ENCODE data around the gene TRAF2.

TRAF2 gene

DNA sequence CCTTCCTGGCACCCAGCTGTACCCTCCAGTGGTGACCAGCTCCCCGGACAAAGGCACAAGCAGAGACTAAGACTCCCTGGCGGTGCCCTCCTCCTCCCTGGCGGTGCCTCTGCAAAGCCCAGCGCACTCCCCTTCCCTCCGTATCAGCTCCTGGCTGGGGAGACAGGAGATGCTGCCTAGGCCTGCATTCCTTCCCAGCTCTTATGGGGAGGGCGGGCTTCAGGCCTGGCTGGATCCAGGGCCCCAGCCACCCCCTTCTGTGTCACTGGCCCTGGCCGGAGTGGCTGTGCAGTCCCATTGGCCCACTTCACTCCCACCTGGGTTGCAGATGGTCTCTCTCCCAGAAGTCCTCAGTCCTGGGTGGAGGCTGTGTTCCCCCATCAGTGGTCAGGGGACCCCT lies 72.2 kb downstream of the TRAF2 start:
- Histone ChIP-seq H3K9ac (ENCODE audit: low read length) (no peak overlapping the region), H3K4me3 (ENCODE audit: low read depth, low read length, poor library complexity, severe bottlenecking) (no peak overlapping the region), H4K20me1 (ENCODE audit: insufficient read depth, low read length) (no peaks in the 10 kb centered on the region), H3K27ac (ENCODE audit: low read depth, low read length, poor library complexity, severe bottlenecking) (no peak overlapping the region), H3K9me3 (ENCODE audit: low read length) (no peaks in the 10 kb centered on the region), H3F3A (ENCODE audit: insufficient read depth, low read length) (no peaks in the 10 kb centered on the region), H2AFZ (ENCODE audit: low read length) (no peak overlapping the region), H3K36me3 (ENCODE audit: insufficient read depth, low read length) (no peaks in the 10 kb centered on the region), H3K79me2 (ENCODE audit: insufficient read depth, low read length) (no peaks in the 10 kb centered on the region), H3K4me2 (ENCODE audit: low read length) (no peak overlapping the region), H3K9me2 (ENCODE audit: low read depth, low read length) (no peaks in the 10 kb centered on the region), H3K4me1 (ENCODE audit: insufficient read depth, low read length, severe bottlenecking) (no peaks in the 10 kb centered on the region), H3K27me3 (ENCODE audit: insufficient read depth, low read length) (peaks cover 29% of the 10 kb centered on the region; the same call in 1 of the 2 replicates)
- TF ChIP-seq, protein P1, sequence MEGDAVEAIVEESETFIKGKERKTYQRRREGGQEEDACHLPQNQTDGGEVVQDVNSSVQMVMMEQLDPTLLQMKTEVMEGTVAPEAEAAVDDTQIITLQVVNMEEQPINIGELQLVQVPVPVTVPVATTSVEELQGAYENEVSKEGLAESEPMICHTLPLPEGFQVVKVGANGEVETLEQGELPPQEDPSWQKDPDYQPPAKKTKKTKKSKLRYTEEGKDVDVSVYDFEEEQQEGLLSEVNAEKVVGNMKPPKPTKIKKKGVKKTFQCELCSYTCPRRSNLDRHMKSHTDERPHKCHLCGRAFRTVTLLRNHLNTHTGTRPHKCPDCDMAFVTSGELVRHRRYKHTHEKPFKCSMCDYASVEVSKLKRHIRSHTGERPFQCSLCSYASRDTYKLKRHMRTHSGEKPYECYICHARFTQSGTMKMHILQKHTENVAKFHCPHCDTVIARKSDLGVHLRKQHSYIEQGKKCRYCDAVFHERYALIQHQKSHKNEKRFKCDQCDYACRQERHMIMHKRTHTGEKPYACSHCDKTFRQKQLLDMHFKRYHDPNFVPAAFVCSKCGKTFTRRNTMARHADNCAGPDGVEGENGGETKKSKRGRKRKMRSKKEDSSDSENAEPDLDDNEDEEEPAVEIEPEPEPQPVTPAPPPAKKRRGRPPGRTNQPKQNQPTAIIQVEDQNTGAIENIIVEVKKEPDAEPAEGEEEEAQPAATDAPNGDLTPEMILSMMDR (IDR thresholded peaks at IDR 0.05; ENCODE audit: low read length) = no peak
- no peak for TF ChIP-seq EZH2 (IDR thresholded peaks at IDR 0.05; ENCODE audit: borderline replicate concordance, low read length)

DNA sequence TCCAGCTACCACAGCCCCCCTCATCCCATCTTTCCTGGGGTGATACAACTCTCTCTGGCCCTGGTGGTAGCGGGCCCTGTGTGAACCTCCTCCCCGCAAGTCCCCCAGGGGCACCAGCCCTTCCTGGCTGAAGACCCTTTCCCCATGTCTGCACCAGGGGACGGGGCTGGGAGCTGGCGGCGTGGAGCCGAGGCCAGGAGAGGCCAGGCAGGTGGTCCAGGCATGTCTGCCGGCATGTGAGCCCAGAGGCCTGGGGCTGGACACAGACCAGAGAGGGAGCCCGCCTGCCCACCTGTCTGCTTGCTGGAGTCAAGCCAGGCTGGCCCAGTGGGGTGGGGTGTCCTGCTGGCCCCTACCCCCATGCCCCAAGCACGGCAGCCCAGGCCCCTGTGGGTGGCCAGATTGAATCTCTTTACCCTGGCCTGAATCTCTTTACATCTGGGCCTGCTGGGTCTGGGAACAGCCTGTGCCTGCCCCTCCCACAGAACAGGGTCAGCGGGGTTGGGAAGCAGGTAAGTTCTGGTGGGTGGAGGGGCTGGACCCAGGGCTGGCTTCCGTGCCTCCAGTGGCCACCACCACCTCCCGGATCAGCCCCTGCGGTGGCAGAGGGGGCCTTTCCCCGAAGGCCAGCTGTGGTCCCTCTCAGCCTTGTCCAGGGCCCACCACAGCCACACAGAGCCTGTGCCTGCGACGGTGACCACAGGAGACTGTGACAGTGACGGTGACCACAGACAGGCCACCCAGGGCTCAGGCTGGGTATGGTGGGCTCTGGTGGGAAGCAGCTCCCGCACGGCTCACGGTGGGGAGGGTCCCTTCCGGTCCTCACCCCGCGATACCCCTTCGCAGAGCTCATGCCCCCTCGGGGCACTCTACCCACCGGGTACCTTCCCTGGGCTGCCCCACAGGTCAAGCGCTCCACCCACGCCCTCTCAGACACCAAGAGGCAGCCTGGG lies 72.9 kb downstream of the TRAF2 start:
- TF ChIP-seq, protein P1 (IDR thresholded peaks at IDR 0.05; ENCODE audit: low read length) = no peak
- TF ChIP-seq EZH2 (IDR thresholded peaks at IDR 0.05; ENCODE audit: borderline replicate concordance, low read length) = no peak
- Histone ChIP-seq H3K27ac (ENCODE audit: low read depth, low read length, poor library complexity, severe bottlenecking) (no peak overlapping the region), H3K4me2 (ENCODE audit: low read length) (no peak overlapping the region), H4K20me1 (ENCODE audit: insufficient read depth, low read length) (no peaks in the 10 kb centered on the region), H3K36me3 (ENCODE audit: insufficient read depth, low read length) (no peaks in the 10 kb centered on the region), H3K9me3 (ENCODE audit: low read length) (no peaks in the 10 kb centered on the region), H3K9me2 (ENCODE audit: low read depth, low read length) (no peaks in the 10 kb centered on the region), H3F3A (ENCODE audit: insufficient read depth, low read length) (no peaks in the 10 kb centered on the region), H2AFZ (ENCODE audit: low read length) (no peak overlapping the region), H3K79me2 (ENCODE audit: insufficient read depth, low read length) (no peaks in the 10 kb centered on the region), H3K27me3 (ENCODE audit: insufficient read depth, low read length) (peaks cover 30% of the 10 kb centered on the region; the same call in 1 of the 2 replicates), H3K4me1 (ENCODE audit: insufficient read depth, low read length, severe bottlenecking) (no peaks in the 10 kb centered on the region), H3K4me3 (ENCODE audit: low read depth, low read length, poor library complexity, severe bottlenecking) (no peak overlapping the region), H3K9ac (ENCODE audit: low read length) (no peak overlapping the region)

DNA sequence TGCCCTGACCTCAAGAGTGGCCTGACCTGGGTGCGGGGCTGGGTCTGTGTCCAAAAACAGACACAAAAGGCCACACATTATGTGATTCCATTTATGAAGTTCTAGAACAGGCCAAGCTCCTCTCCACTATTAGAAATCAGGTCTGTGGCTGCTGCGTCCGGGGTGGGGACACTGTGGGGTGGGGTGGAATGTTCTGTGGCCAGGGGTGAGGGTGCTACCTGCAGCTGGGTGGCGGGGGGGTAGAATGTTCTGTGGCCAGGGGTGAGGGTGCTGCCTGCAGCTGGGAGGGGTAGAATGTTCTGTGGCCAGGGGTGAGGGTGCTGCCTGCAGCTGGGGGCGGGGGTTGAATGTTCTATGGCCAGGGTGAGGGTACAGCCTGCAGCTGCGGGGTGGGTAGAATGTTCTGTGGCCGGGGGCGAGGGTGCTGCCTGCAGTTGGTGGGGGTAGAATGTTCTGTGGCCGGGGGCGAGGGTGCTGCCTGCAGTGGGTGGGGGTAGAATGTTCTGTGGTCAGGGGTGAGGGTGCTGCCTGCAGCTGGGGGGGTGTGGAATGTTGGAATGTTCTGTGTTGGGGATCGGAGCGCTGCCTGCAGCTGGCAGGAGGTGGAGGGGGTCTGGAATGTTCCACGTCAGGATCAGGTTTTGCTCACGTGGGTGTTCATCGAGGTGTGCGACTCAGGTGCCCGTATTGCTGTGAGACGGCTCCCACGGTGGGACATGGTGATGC lies 74.1 kb downstream of the TRAF2 start:
- Histone ChIP-seq H3K27me3 (ENCODE audit: insufficient read depth, low read length) (peaks cover 30% of the 10 kb centered on the region; the same call in 1 of the 2 replicates), H3K9ac (ENCODE audit: low read length) (no peak overlapping the region), H3K4me1 (ENCODE audit: insufficient read depth, low read length, severe bottlenecking) (no peaks in the 10 kb centered on the region), H3K9me2 (ENCODE audit: low read depth, low read length) (no peaks in the 10 kb centered on the region), H3K9me3 (ENCODE audit: low read length) (no peaks in the 10 kb centered on the region), H3K36me3 (ENCODE audit: insufficient read depth, low read length) (no peaks in the 10 kb centered on the region), H3K27ac (ENCODE audit: low read depth, low read length, poor library complexity, severe bottlenecking) (no peak overlapping the region), H3K79me2 (ENCODE audit: insufficient read depth, low read length) (no peaks in the 10 kb centered on the region), H4K20me1 (ENCODE audit: insufficient read depth, low read length) (no peaks in the 10 kb centered on the region), H3F3A (ENCODE audit: insufficient read depth, low read length) (no peaks in the 10 kb centered on the region), H3K4me3 (ENCODE audit: low read depth, low read length, poor library complexity, severe bottlenecking) (no peak overlapping the region), H2AFZ (ENCODE audit: low read length) (no peak overlapping the region), H3K4me2 (ENCODE audit: low read length) (no peak overlapping the region)
- TF ChIP-seq EZH2 (IDR thresholded peaks at IDR 0.05; ENCODE audit: borderline replicate concordance, low read length) = no peak
- TF ChIP-seq, protein P1 (IDR thresholded peaks at IDR 0.05; ENCODE audit: low read length) = no peak
